ENCODE results near the gene CC2D1B. TPM values are rescaled to one million over a fixed set of nuclear protein-coding genes. Genes with fewer than 3 reads are reported as not detected.

CC2D1B gene
- total RNA-seq, 4 donors from 2014 or later, result 31.0 to 45.9 (median 39.2) TPM

DNA sequence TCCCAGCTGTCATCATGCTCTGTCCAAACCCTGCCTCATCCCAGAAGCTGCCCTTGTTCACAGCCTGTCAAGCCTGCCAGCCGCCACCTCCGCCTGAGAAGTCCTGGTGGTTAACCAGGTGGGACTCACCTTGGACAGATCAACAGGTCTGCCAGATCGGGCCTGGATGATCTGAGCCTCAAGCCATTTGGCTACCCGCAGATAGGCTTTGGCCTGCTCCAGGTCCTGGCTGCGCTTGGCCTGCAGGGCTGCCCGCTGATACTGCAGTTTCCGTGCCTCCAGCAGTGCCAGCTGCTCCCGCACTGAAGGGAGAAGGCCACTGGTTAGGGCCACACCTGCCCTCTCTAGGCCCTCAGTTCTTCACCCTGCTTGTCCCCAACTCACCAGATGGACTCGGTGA lies 8.6 kb downstream of the CC2D1B start:
- WGBS, 2 donors (ENCODE audit: low coverage in 1 of 2), result 97% methylated on average over 9 of the region's 9 CpGs; no CpG with 5 or more reads in 1 of the 2 donors
- H3K27ac ChIP-seq, result no peak overlapping the region
- intact Hi-C loops (cut with DNase I; ENCODE audit: low total_unique reads), result no loop called here
- no peaks in the 10 kb centered on the region for H3K4me1 ChIP-seq
- DNase-seq, result no peak
- no peak for TF ChIP-seq EP300 (IDR thresholded peaks at IDR 0.05; ENCODE audit: low read depth)
- TF ChIP-seq, protein P1, sequence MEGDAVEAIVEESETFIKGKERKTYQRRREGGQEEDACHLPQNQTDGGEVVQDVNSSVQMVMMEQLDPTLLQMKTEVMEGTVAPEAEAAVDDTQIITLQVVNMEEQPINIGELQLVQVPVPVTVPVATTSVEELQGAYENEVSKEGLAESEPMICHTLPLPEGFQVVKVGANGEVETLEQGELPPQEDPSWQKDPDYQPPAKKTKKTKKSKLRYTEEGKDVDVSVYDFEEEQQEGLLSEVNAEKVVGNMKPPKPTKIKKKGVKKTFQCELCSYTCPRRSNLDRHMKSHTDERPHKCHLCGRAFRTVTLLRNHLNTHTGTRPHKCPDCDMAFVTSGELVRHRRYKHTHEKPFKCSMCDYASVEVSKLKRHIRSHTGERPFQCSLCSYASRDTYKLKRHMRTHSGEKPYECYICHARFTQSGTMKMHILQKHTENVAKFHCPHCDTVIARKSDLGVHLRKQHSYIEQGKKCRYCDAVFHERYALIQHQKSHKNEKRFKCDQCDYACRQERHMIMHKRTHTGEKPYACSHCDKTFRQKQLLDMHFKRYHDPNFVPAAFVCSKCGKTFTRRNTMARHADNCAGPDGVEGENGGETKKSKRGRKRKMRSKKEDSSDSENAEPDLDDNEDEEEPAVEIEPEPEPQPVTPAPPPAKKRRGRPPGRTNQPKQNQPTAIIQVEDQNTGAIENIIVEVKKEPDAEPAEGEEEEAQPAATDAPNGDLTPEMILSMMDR (IDR thresholded peaks at IDR 0.05), result no peak
- no peak for TF ChIP-seq POLR2AphosphoS5 (IDR thresholded peaks at IDR 0.05)
- TF ChIP-seq POLR2A (IDR thresholded peaks at IDR 0.05), result no peak
- H3K9me3 ChIP-seq, result no peaks in the 10 kb centered on the region
- peaks cover 0 to 91% (median 52%) of the 10 kb centered on the region in 4 donors for H3K36me3 ChIP-seq
- no peaks in the 10 kb centered on the region for H3K27me3 ChIP-seq
- no peak overlapping the region for H3K4me3 ChIP-seq
- in situ Hi-C loops (cut with MboI; ENCODE audit: low pct_ligation_motif_present in 1 of 4, low pct_unique_long_range_greater_than_20kb in 1 of 4, low sequenced_read_pairs in 3 of 4), result no loop called here

DNA sequence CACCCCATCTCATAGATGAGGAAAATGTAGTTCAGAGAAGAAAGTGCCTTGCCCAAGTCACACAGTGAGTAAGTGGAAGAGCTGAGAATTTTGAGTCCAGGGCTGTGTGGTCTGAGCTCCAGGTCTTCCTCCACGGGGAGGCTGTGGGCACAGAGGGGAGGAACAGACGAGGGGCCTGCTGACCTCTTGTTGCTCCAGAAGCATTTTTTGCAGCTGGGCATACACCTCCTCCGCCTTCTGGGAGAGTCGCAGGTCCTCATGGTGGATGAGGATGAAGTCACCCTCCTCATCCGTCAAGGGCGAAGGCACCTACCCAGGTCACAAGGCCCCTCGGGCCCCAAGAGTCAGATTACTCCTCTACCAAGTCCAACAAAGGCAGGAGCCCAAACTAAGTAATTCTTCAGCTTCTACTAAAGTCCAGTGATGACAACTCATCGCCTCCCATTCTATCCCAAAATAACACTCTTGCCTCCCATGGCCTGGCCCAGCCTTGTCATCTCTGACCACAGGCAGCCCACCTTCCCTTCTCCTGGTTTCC lies 9.1 kb downstream of the CC2D1B start:
- 94% methylated on average over 8 of the region's 8 CpGs; no CpG with 5 or more reads in 1 of the 2 donors for WGBS, 2 donors (ENCODE audit: low coverage in 1 of 2)
- Histone ChIP-seq H3K36me3 (peaks cover 0 to 88% (median 51%) of the 10 kb centered on the region in 4 donors), H3K4me1 (no peaks in the 10 kb centered on the region), H3K9me3 (no peaks in the 10 kb centered on the region), H3K27ac (no peak overlapping the region), H3K27me3 (no peaks in the 10 kb centered on the region), H3K4me3 (no peak overlapping the region)
- TF ChIP-seq POLR2A (IDR thresholded peaks at IDR 0.05) (no peak), EP300 (IDR thresholded peaks at IDR 0.05; ENCODE audit: low read depth) (no peak), POLR2AphosphoS5 (IDR thresholded peaks at IDR 0.05) (no peak)
- TF ChIP-seq, protein P1 (IDR thresholded peaks at IDR 0.05), result no peak
- intact Hi-C loops (cut with DNase I; ENCODE audit: low total_unique reads) (no loop called here), in situ Hi-C loops (cut with MboI; ENCODE audit: low pct_ligation_motif_present in 1 of 4, low pct_unique_long_range_greater_than_20kb in 1 of 4, low sequenced_read_pairs in 3 of 4) (no loop called here)
- DNase-seq, result no peak

DNA sequence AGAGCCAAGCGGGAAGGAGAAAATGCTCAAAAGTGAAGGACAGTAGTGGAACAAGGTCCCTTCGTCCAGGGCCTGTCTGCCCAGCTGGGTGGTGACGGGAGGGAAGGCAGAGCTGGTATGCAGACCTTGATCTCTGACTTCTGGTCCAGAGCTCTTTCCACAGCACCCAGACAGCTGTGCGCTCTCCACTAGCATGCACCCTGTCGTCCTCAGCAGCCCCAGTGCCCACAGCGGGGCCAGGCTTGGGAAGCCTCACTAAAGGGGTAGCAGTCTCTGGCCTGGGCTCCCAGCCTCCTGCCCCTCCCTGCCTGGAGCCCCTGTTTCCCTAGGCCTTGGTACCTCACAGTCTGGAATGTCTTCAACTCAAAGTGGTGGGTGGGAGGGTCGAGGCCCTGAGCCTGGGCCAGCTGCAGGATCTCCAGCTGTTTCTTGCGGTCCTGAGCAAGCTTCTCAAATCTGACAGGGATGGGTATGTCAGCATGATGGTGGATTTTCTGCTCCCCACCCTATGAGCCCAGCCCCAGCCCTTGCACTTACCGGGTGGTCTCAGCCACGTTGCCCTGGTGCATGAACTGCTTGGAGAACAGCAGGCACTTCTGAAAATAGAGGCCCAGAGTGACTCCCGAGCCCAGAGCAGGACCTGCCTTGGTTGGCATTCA lies 10.0 kb downstream of the CC2D1B start:
- H3K36me3 ChIP-seq, result peaks cover 0 to 84% (median 47%) of the 10 kb centered on the region in 4 donors
- WGBS, 2 donors (ENCODE audit: low coverage in 1 of 2), result 87 to 98% methylated on average over 4 to 11 of the region's 11 CpGs
- intact Hi-C loops (cut with DNase I; ENCODE audit: low total_unique reads), result no loop called here
- no peaks in the 10 kb centered on the region for H3K4me1 ChIP-seq
- H3K4me3 ChIP-seq, result no peak overlapping the region
- no peaks in the 10 kb centered on the region for H3K9me3 ChIP-seq
- H3K27me3 ChIP-seq, result no peaks in the 10 kb centered on the region
- no peak for DNase-seq
- H3K27ac ChIP-seq, result no peak overlapping the region
- TF ChIP-seq POLR2A (IDR thresholded peaks at IDR 0.05) (no peak), POLR2AphosphoS5 (IDR thresholded peaks at IDR 0.05) (no peak), EP300 (IDR thresholded peaks at IDR 0.05; ENCODE audit: low read depth) (no peak)
- TF ChIP-seq, protein P1 (IDR thresholded peaks at IDR 0.05), result no peak
- in situ Hi-C loops (cut with MboI; ENCODE audit: low pct_ligation_motif_present in 1 of 4, low pct_unique_long_range_greater_than_20kb in 1 of 4, low sequenced_read_pairs in 3 of 4), result no loop called here

DNA sequence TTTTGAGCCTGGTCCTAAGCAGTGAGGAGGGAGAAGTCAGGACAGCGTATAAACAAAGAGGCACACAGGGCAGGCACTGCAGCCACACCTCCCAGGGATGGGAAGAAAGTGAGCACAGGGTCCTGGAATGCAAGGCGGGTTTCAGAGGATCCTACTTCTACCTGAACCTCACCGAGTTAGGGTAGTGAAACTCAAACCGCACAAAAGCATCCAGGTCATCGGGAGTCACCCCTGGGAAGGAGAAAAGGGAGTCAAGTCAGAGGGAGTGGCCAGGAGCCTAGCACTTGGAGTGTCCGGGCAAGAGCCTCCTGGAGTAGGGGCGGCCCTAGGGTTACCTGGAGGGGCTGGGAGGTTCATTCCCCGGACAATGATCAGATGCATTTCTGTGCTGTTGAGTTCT lies 10.6 kb downstream of the CC2D1B start:
- no peak overlapping the region for H3K27ac ChIP-seq
- intact Hi-C loops (cut with DNase I; ENCODE audit: low total_unique reads) (no loop called here), in situ Hi-C loops (cut with MboI; ENCODE audit: low pct_ligation_motif_present in 1 of 4, low pct_unique_long_range_greater_than_20kb in 1 of 4, low sequenced_read_pairs in 3 of 4) (no loop called here)

More for the DNA sequence above, 10.6 kb downstream of the CC2D1B start:
- TF ChIP-seq POLR2A (IDR thresholded peaks at IDR 0.05) (no peak), POLR2AphosphoS5 (IDR thresholded peaks at IDR 0.05) (no peak), EP300 (IDR thresholded peaks at IDR 0.05; ENCODE audit: low read depth) (no peak)
- TF ChIP-seq, protein P1 (IDR thresholded peaks at IDR 0.05), result no peak
- Histone ChIP-seq H3K4me1 (no peaks in the 10 kb centered on the region), H3K27me3 (no peaks in the 10 kb centered on the region), H3K36me3 (peaks cover 0 to 84% (median 43%) of the 10 kb centered on the region in 4 donors), H3K4me3 (no peak overlapping the region), H3K9me3 (no peaks in the 10 kb centered on the region)
- 93 to 96% methylated on average over 8 of the region's 8 CpGs for WGBS, 2 donors (ENCODE audit: low coverage in 1 of 2)
- no peak for DNase-seq
